ENCODE data around the gene POR. TPM values are rescaled to one million over a fixed set of nuclear protein-coding genes. Genes with fewer than 3 reads are reported as not detected.

POR gene
- total and polyA plus RNA-seq, 5 donors from 2014 or later = 51.3 to 68.0 (median 60.5) TPM

DNA sequence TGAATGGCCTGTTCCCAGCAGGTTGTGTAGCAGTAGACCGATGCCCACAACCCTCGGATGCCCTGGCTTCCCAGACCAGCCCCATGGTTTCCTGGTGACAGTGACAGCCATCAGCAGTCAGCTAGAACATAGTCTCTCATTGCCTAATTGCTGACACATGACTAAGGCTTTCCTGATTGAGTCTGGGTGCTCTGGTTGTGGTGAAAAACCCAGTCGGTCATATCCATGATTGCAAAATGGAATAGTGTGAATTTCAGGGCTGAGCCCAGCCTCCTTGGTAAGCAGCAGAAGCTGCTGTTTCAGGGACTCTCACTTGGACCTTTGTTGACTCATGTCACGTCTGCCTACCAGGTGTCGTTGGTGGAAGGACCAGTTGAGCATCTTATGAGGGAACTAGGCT, 36.6 kb downstream of the POR start:
- Histone ChIP-seq H3K27me3 (ENCODE audit: control insufficient read depth, insufficient read depth, low read length) (no peaks in the 10 kb centered on the region), H3K27ac (ENCODE audit: insufficient read depth, low read length, poor library complexity, severe bottlenecking) (no peak overlapping the region), H3K4me3 (ENCODE audit: low read depth, low read length) (no peak overlapping the region), H3K4me1 (ENCODE audit: control insufficient read depth, insufficient read depth, low read length, poor library complexity, severe bottlenecking) (no peaks in the 10 kb centered on the region), H3K9me3 (ENCODE audit: control insufficient read depth in 2 of 2, low read length in 2 of 2) (no peaks in the 10 kb centered on the region), H3K36me3 (ENCODE audit: control insufficient read depth, insufficient read depth, low read length) (peaks cover 21% of the 10 kb centered on the region)
- peaks cover 8% of the 10 kb centered on the region for H3K36me3 Mint-ChIP-seq
- H3K4me3 Mint-ChIP-seq = no peak overlapping the region
- H3K9me3 Mint-ChIP-seq = no peaks in the 10 kb centered on the region
- H3K27me3 Mint-ChIP-seq = no peaks in the 10 kb centered on the region
- peak in 1 of 2 donors; percentile 28 for ATAC-seq (ENCODE audit: low read depth in 2 of 2)
- peaks cover 0 to 12% (median 6%) of the 10 kb centered on the region in 4 donors for H3K4me1 Mint-ChIP-seq
- no peak overlapping the region for H3K27ac Mint-ChIP-seq
- no peak for DNase-seq

GRCh38 chr7:75953431-75953830, 38.5 kb downstream of the POR start:
- no peaks in the 10 kb centered on the region for H3K9me3 ChIP-seq (ENCODE audit: control insufficient read depth in 2 of 2, low read length in 2 of 2)
- no peak for DNase-seq
- H3K4me3 ChIP-seq (ENCODE audit: low read depth, low read length) = no peak overlapping the region
- Mint-ChIP-seq H3K4me3 (no peak overlapping the region), H3K36me3 (peaks cover 8% of the 10 kb centered on the region), H3K9me3 (no peaks in the 10 kb centered on the region), H3K27me3 (peaks cover 4% of the 10 kb centered on the region), H3K4me1 (peaks cover 0 to 8% (median 2%) of the 10 kb centered on the region in 4 donors), H3K27ac (no peak overlapping the region)
- no peak overlapping the region for H3K27ac ChIP-seq (ENCODE audit: insufficient read depth, low read length, poor library complexity, severe bottlenecking)
- peaks cover 34% of the 10 kb centered on the region for H3K36me3 ChIP-seq (ENCODE audit: control insufficient read depth, insufficient read depth, low read length)
- H3K27me3 ChIP-seq (ENCODE audit: control insufficient read depth, insufficient read depth, low read length) = no peaks in the 10 kb centered on the region
- no peaks in the 10 kb centered on the region for H3K4me1 ChIP-seq (ENCODE audit: control insufficient read depth, insufficient read depth, low read length, poor library complexity, severe bottlenecking)
- no peak for ATAC-seq (ENCODE audit: low read depth in 2 of 2)

DNA sequence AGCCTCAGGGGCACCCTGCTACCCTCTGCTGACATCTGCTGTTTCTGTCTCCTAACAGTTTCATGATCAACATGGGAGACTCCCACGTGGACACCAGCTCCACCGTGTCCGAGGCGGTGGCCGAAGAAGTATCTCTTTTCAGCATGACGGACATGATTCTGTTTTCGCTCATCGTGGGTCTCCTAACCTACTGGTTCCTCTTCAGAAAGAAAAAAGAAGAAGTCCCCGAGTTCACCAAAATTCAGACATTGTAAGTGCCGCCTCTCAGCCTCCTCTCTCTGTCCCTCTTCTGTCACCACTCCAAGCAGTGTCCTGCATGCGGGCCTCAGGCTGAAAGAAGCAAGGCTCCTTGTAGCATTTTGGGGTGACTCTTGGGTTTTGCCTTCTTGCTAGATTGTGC, 39.0 kb downstream of the POR start:
- peaks cover 34% of the 10 kb centered on the region for H3K36me3 ChIP-seq (ENCODE audit: control insufficient read depth, insufficient read depth, low read length)
- ATAC-seq (ENCODE audit: low read depth in 2 of 2) = no peak
- no peak overlapping the region for H3K4me3 Mint-ChIP-seq
- no peak for DNase-seq
- H3K27me3 Mint-ChIP-seq = peaks cover 4% of the 10 kb centered on the region
- no peaks in the 10 kb centered on the region for H3K9me3 ChIP-seq (ENCODE audit: control insufficient read depth in 2 of 2, low read length in 2 of 2)
- no peaks in the 10 kb centered on the region for H3K27me3 ChIP-seq (ENCODE audit: control insufficient read depth, insufficient read depth, low read length)
- no peak overlapping the region for H3K27ac ChIP-seq (ENCODE audit: insufficient read depth, low read length, poor library complexity, severe bottlenecking)
- H3K27ac Mint-ChIP-seq = peak overlapping the region in 1 of 3 donors; percentile 65
- no peaks in the 10 kb centered on the region for H3K4me1 ChIP-seq (ENCODE audit: control insufficient read depth, insufficient read depth, low read length, poor library complexity, severe bottlenecking)
- H3K4me3 ChIP-seq (ENCODE audit: low read depth, low read length) = no peak overlapping the region
- H3K4me1 Mint-ChIP-seq = peaks cover 0 to 3% (median 0%) of the 10 kb centered on the region in 4 donors
- no peaks in the 10 kb centered on the region for H3K9me3 Mint-ChIP-seq
- H3K36me3 Mint-ChIP-seq = peaks cover 10% of the 10 kb centered on the region

DNA sequence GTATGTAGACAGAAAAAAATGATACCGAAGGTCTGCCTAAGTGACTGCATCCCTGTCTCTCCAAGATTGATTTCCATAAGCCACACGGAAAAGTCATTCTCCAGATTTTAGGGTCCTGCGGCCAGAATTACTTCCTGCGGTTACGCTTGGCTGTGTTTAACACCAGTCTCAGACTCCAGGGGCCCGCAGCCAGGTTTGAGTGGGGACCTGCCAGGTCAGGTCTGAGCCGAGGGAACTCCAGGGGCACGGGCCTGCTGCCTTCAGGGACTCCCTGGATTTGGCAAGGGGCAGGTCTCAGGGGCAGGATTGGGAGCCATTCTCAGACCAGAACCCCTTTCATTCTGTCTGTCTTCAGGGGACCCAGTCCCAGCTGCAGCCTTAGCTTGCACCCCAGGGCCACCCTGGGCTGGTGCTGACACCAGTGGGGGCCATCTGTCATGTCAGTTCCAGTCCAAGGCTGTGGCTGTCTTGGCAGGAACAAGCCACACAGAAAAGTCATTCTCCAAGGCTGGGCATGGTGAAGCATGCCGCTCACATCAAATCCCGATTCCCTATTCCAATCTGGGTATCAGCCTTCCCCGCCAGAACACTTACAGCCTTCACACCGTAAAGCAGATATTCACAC, 40.5 kb downstream of the POR start:
- no peaks in the 10 kb centered on the region for H3K4me1 Mint-ChIP-seq
- Histone ChIP-seq H3K27me3 (ENCODE audit: control insufficient read depth, insufficient read depth, low read length) (no peaks in the 10 kb centered on the region), H3K27ac (ENCODE audit: insufficient read depth, low read length, poor library complexity, severe bottlenecking) (no peak overlapping the region), H3K9me3 (ENCODE audit: control insufficient read depth in 2 of 2, low read length in 2 of 2) (no peaks in the 10 kb centered on the region), H3K4me1 (ENCODE audit: control insufficient read depth, insufficient read depth, low read length, poor library complexity, severe bottlenecking) (no peaks in the 10 kb centered on the region), H3K36me3 (ENCODE audit: control insufficient read depth, insufficient read depth, low read length) (peaks cover 34% of the 10 kb centered on the region), H3K4me3 (ENCODE audit: low read depth, low read length) (no peak overlapping the region)
- H3K9me3 Mint-ChIP-seq = no peaks in the 10 kb centered on the region
- H3K27me3 Mint-ChIP-seq = peaks cover 4% of the 10 kb centered on the region
- no peak overlapping the region for H3K27ac Mint-ChIP-seq
- ATAC-seq (ENCODE audit: low read depth in 2 of 2) (no peak), DNase-seq (no peak)
- peaks cover 11% of the 10 kb centered on the region for H3K36me3 Mint-ChIP-seq
- no peak overlapping the region for H3K4me3 Mint-ChIP-seq

GRCh38 chr7:75957021-75957736, 42.2 kb downstream of the POR start:
- H3K36me3 ChIP-seq (ENCODE audit: control insufficient read depth, insufficient read depth, low read length) = peaks cover 37% of the 10 kb centered on the region
- ATAC-seq (ENCODE audit: low read depth in 2 of 2) = no peak
- peaks cover 0 to 2% (median 0%) of the 10 kb centered on the region in 4 donors for H3K4me1 Mint-ChIP-seq

DNA sequence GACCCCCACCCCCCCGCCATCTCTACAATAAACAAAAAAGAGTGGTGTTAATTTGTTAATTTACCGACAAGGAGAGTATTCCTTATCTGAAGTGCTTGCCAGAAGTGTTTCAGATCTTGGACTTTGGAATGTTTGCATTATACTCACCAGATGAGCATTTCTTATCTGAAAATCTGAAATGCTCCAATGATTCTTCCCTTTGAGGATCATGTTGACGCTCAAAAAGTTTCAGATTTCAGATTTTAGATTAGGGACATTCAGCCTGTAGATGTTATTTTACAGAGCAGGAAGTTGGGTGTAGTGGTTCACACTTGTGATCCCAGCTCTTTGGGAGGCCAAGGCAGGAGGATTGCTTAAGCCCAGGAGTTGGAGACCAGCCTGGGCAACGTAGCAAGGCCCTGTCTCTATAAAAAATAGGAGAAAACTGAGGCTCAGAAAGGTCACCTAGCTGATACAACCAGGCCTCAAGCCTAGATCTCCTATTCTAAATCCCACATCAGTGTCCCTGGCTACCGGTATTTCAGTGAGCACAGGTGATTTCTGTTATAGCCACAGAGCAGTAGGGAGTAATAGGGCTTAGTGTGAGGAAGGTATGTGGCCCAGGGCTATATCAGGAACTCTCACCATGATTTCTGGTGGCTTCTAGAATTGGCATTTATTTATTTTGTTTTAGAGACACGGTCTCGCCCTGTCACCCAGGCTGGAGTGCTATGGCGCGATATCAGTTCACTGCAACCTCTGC, 44.0 kb downstream of the POR start:
- Mint-ChIP-seq H3K4me3 (no peak overlapping the region), H3K36me3 (peaks cover 29% of the 10 kb centered on the region), H3K27me3 (peaks cover 4% of the 10 kb centered on the region), H3K9me3 (no peaks in the 10 kb centered on the region), H3K4me1 (peaks cover 0 to 5% (median under 1%) of the 10 kb centered on the region in 4 donors), H3K27ac (peak overlapping the region in 1 of 3 donors; percentile 23)
- Histone ChIP-seq H3K4me3 (ENCODE audit: low read depth, low read length) (no peak overlapping the region), H3K36me3 (ENCODE audit: control insufficient read depth, insufficient read depth, low read length) (peaks cover 34% of the 10 kb centered on the region), H3K9me3 (ENCODE audit: control insufficient read depth in 2 of 2, low read length in 2 of 2) (no peaks in the 10 kb centered on the region), H3K27me3 (ENCODE audit: control insufficient read depth, insufficient read depth, low read length) (no peaks in the 10 kb centered on the region), H3K4me1 (ENCODE audit: control insufficient read depth, insufficient read depth, low read length, poor library complexity, severe bottlenecking) (no peaks in the 10 kb centered on the region), H3K27ac (ENCODE audit: insufficient read depth, low read length, poor library complexity, severe bottlenecking) (no peak overlapping the region)
- DNase-seq (no peak), ATAC-seq (ENCODE audit: low read depth in 2 of 2) (no peak)

More at GRCh38 chr7:75957021-75957736, 42.2 kb downstream of the POR start:
- H3K9me3 ChIP-seq (ENCODE audit: control insufficient read depth in 2 of 2, low read length in 2 of 2) = no peaks in the 10 kb centered on the region
- H3K27me3 Mint-ChIP-seq = peaks cover 4% of the 10 kb centered on the region
- no peaks in the 10 kb centered on the region for H3K9me3 Mint-ChIP-seq
- no peak for DNase-seq
- no peaks in the 10 kb centered on the region for H3K27me3 ChIP-seq (ENCODE audit: control insufficient read depth, insufficient read depth, low read length)
- no peak overlapping the region for H3K4me3 ChIP-seq (ENCODE audit: low read depth, low read length)
- H3K36me3 Mint-ChIP-seq = peaks cover 20% of the 10 kb centered on the region
- no peak overlapping the region for H3K27ac Mint-ChIP-seq
- no peak overlapping the region for H3K27ac ChIP-seq (ENCODE audit: insufficient read depth, low read length, poor library complexity, severe bottlenecking)
- H3K4me1 ChIP-seq (ENCODE audit: control insufficient read depth, insufficient read depth, low read length, poor library complexity, severe bottlenecking) = no peaks in the 10 kb centered on the region
- no peak overlapping the region for H3K4me3 Mint-ChIP-seq

DNA sequence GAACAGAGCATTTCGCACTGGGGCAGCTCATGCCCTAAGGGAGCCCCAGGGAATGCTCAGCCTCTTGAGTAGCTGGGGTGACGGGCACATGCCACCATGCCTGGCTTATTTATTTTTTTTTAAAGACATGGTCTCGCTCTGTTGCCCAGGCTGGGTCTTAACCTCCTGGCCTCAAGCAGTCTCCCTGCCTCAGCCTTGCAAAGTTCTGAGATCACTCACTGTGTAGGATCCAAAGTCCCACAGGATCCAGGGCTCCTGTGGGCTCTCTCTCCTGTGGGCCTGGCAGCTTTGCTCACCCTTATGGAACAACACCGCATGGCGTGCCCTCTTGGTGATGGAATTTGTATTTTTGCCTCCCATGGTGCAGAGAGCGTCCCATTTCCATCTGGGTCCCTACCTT, 45.4 kb downstream of the POR start:
- DNase-seq (no peak), ATAC-seq (ENCODE audit: low read depth in 2 of 2) (no peak)
- H3K9me3 Mint-ChIP-seq = no peaks in the 10 kb centered on the region
- H3K27me3 ChIP-seq (ENCODE audit: control insufficient read depth, insufficient read depth, low read length) = no peaks in the 10 kb centered on the region
- no peak overlapping the region for H3K4me3 ChIP-seq (ENCODE audit: low read depth, low read length)
- H3K27ac Mint-ChIP-seq = no peak overlapping the region
- H3K9me3 ChIP-seq (ENCODE audit: control insufficient read depth in 2 of 2, low read length in 2 of 2) = no peaks in the 10 kb centered on the region
- H3K36me3 Mint-ChIP-seq = peaks cover 26% of the 10 kb centered on the region
- H3K36me3 ChIP-seq (ENCODE audit: control insufficient read depth, insufficient read depth, low read length) = peaks cover 27% of the 10 kb centered on the region
- H3K4me1 ChIP-seq (ENCODE audit: control insufficient read depth, insufficient read depth, low read length, poor library complexity, severe bottlenecking) = no peaks in the 10 kb centered on the region
- peaks cover 4% of the 10 kb centered on the region for H3K27me3 Mint-ChIP-seq
- H3K27ac ChIP-seq (ENCODE audit: insufficient read depth, low read length, poor library complexity, severe bottlenecking) = no peak overlapping the region
- H3K4me1 Mint-ChIP-seq = peaks cover 0 to 5% (median under 1%) of the 10 kb centered on the region in 4 donors
- no peak overlapping the region for H3K4me3 Mint-ChIP-seq
